ENCODE data around the gene UCP3. TPM values are rescaled to one million over a fixed set of nuclear protein-coding genes. Genes with fewer than 3 reads are reported as not detected.

Gene UCP3
- total RNA-seq, 1 donor from 2014 or later = 2.7 TPM

DNA sequence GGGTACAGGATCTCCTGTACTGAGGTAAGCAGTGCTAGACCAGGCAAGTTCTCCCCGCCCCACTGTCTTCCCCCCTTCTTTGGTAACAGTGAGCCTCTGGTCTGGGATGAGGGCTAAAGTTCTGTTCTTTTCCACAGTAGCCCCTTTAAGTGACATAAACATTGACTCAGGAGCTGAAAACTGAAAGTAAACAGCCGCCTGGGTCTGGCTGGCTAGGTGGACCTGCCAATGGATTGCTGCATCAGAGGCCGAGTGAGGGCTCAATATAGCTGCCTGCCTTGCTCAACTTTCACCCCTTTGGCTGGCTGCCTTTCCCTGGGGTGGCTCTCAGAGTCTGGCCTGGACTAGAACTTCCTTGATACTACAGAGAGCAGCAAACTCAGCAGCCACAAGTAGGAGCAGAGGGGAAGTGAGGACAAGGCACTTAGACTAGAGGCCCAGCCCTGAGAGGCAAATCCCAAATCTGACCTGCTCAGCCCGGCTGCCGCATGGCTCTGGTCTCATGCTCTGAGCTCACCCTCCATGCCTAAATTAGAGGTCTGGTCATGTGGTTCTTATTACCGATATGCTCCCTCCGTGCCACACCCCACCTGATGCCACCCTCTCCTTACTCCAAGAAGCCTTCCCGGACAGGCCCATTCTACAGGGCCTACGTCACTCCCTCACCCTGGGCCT, 9.6 kb upstream of the UCP3 start:
- intact Hi-C loops (cut with micrococcal nuclease) = no loop called here

DNA sequence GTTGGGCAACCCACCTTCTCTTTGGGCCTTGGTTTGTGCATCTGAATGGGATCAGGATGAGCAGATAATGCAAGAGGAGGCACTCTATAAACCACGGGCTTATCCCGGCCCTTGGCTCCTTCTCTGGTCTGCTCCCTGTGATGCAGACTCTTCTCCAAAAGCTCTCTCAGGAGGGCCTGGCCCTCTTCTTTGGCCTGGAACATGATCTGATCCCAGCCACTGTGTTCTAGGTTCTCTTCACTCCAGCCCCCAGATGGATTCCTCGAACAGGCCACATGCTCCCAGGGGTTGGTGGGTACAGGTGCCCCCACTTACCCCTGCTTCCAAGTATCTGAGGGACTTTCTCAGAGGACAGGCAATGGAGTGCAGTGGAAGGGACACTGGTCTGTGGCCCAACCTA, 8.7 kb upstream of the UCP3 start:
- intact Hi-C loops (cut with micrococcal nuclease) = no loop called here

DNA sequence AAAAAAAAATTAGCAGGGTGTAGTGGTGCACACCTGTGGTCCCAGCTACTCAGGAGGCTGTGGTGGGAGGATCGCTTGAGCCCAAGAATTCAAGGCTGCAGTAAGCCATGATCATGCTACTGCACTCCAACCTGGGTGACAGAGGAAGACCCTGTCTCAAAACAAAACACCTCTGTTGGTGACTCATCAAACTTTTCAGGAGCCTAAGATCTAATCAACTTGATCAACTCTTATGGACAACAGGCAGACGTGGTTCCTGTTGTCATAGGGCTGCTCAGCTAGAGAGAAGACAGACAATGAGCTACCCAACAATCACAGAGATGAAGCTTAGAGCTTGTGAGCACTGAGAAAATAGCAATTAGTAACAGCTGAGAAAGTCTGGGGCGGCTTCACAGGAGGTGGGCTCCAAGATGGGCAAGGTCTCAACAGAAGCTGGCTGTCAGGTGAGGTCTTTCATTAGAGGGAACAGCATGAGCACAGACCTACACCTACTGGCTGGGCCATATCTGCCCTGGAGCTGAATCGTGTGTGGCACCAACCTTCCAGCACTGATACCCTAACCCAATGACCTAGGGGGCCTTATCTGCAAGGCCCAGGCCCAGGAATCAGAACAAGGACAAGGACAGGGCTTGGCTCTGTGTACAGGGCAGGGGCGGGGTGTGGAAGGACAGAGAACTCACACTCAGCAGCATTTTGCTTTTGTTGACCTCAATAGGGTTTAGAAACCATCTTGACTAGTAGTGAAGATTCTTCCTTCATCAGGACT, 7.2 kb upstream of the UCP3 start:
- intact Hi-C loops (cut with micrococcal nuclease) = no loop called here

DNA sequence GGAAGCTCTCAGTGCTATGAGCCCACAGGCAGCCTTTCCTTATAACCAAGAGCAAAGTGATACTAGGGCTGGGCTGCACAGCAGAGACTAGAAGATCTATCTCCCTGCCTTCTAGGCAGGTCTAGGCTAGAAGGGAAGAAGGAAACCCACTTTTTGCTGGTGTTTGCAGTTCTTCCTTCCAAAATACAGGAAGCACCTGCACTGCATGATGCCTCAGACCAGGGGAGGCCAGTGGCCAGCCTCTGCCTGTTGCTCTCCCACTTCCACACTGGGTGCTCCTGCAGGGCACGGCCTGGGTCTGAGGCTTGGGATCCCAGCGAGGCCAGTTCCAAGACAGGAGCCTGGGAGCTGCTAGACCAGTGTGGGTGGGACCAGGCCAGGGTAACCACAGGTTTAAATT, 6.0 kb upstream of the UCP3 start:
- intact Hi-C loops (cut with micrococcal nuclease) = no loop called here

DNA sequence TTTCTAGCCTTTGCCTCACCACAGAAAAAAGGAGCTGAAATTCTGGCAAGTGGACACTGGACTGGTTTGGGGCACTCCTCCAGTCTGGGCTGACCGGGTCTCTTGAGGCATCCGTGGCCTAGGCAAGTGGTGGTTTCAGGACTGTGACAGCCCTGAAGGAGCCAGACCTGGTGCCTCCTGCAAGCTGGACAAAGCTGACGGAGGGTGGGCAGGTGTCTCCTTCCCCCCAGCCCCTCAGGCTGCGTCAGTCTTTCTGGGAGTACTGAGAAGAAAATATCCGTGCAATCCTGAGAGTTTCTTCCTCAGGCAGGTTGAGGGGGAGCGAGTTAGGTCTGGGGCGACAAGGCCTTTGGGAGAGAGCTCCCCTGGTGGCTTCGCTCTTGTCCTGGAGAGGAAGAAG, 4.3 kb upstream of the UCP3 start:
- intact Hi-C loops (cut with micrococcal nuclease) = no loop called here

DNA sequence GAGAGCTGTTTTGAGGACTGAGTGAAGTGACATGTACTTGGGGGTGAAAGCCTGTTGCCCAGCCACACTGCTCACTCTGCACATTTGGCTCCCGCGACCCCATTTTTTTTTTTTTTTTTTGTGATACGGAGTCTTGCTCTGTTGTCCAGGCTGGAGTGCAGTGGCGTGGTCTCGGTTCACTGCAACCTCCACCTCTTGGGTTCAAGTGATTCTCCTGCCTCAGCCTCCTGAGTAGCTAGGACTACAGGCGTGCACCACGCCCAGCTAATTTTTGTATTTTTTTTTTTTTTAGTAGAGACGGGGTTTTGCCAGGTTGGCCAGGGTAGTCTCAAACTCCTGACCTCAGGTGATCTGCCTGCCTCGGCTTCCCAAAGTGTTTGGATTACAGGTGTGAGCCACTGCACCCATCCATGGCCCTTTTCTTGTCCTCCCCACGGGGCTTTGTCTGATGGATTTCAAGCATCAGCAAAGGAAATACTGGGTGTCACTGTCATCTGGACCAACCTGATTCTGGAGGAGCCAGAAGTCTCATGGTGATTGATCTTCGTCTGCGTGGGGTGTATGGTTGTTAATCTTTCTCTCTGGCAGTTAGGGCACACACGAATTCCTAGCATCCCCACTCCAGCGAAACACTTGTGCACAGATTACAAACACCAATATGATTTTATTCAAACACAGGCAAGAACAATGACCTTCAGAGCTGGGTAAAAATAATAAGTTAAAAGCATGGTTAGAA, 3.4 kb upstream of the UCP3 start:
- intact Hi-C loops (cut with micrococcal nuclease) = no loop called here

DNA sequence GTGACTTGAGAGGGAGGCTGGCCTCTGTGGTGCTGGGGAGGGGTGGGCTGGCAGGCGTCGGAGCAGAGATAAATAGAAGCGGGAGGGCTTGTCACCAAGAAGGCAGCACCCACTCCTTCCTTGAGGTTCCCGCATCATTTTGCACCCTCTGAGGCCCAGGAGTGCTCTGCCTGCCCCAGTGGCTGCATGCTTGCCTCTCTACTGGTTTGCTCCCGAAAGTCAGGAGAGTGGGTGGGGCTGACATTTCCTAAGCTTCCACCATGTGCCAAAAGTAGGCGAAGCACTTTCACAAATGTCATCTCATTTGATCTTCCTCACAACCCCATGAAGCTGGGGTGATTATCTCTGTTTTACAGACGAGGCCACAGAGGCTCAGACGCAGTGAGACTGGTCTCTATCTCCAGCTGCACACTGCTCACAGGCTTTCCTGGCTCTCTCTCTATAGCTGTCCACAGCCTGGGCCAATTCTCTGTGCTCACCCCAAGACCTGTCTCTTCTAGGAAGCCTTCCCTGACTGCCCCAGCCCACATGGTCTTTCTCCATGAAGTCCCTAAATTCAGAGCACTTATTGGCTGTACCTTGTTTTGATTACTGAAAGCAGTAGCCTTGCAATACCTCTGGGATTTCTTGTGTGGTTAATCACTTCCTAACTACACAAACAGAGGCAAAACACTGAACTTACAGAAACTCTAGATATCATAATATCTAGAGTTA, 2.6 kb upstream of the UCP3 start:
- intact Hi-C loops (cut with micrococcal nuclease) = loop anchor here (1.0 kb wide), 2 partner anchors 16 to 31 kb away; no protein-coding TSS in a partner anchor

DNA sequence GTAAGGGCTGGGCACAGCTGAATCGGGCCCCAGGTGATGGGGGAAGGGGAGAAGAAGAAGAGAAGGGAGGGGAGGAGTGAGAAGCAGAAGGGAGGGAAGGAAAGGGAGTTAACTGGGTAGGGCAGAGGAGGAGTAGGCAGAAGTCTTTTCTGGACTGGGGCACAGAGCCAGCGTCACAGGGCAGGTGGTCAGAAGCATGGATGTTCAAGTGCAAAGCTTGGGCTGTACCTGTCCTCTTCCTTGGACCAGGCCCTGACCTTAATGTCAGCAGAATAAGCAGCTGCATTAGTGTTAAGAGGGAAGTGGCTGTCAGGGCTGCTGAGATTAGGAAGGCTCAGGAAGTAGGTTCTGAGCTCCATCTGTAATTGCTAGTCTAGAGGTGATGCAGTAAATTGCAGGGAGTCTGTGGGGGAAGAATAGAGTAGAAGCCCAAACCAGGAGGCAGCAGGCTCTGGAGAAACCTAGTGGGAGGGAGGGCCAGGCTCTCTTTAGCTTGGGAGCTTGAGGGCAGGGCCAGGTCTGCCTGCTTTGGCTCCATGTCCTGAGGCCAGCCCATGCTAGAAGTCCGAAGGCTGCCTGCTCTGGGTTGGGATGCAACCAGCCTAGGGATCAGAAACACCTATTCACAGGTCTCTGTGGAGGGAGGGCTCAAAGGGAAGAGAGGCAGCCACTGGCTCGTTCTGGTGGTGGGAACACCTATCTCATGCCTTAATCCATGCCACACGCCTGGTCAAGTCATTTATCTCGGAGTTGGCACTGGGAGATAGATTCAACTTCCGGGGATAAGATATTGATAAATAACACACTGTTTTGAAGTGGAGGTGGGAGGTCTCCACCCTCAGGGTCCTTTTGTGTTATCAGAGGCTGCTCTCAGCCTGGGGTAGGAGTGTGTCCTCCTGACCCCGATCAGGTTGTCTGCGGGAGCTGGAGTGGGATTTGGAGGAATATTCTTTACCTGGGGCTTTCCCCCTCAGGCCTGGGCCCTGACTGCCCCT, 1.7 kb upstream of the UCP3 start:
- intact Hi-C loops (cut with micrococcal nuclease) = loop anchor here (1.0 kb wide), 2 partner anchors 15 to 30 kb away; no protein-coding TSS in a partner anchor

DNA sequence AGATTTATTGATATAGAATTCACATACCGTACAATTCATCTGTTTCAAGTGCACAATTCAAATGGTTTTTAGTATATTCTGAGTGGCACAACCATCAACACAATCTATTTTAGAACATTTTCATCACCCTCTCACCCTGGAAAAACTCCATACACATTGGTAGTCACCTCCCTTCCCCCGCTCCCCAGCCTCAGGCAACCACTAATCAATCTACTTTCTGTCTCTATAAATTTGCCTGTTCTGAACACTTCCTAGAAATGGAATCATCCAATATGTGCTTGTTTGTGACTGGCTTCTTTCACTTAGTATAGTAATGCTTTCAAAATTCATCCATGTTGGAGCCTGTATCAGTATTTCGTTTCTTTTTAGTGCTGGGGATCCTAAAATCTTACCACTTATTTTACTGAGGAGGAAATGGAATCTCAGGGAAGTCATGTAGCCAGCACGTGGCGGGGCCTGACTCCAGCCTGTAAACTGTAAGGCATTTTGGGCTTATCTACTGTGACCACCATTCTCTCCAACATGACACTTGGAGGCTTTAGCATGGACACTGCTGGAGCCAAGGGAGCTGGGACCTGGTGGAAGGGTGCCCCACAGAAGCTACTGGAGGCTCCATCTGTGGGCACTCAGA, 905 bp upstream of the UCP3 start:
- intact Hi-C loops (cut with micrococcal nuclease) = loop anchor here (5.0 kb wide), 1 partner anchor 37 kb away; no protein-coding TSS in a partner anchor

DNA sequence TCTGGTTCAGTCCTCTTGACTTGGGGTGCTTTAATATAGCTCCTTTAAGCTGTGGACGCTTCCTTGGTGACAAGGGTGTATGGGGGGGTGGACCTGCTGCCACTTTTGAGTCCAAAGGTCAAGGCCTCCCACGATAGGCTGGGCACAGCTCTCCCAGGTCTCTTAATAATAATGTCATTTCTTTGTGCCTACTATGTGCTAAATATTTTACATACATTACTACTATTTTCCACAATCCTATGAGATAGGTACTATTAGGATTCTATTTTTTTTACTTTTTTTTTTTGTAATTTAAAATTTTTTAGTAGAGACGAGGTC, 304 bp upstream of the UCP3 start:
- intact Hi-C loops (cut with micrococcal nuclease) = loop anchor here (5.0 kb wide), 1 partner anchor 37 kb away; no protein-coding TSS in a partner anchor

DNA sequence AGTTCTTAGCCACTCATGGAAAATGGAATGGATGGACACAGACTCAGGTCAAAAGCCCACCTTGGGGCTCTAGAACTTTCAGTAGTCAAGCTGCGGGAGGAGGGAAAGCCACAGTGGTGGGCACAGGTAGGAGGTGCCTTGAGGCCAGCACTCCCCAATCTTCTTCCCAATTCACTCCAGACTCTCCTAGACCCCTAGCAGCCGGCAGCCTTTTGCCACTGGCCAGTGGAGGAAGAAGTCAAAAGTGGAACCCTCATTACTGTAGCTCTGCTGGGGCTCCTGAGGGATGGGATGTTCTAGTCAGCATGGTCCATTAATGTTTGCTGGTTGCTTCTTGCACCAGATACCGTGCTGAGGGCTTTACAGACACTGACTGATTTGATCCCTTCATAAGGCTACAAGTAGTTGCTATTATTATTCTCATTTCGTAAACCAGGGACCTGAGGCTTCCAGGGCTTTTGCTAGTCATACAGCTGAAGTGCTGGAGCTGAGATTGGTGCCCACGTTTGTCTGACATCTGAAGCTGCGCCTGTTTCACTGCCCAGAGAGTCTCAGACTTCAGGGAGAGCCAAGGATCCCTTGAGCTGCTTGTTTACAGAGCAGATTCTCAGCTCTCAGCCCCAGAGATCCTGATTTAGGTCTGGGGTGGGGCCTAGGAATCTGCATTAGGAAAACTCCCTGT, 1.1 kb downstream of the UCP3 start:
- intact Hi-C loops (cut with micrococcal nuclease) = loop anchor here (5.0 kb wide), 1 partner anchor 36 kb away; no protein-coding TSS in a partner anchor

DNA sequence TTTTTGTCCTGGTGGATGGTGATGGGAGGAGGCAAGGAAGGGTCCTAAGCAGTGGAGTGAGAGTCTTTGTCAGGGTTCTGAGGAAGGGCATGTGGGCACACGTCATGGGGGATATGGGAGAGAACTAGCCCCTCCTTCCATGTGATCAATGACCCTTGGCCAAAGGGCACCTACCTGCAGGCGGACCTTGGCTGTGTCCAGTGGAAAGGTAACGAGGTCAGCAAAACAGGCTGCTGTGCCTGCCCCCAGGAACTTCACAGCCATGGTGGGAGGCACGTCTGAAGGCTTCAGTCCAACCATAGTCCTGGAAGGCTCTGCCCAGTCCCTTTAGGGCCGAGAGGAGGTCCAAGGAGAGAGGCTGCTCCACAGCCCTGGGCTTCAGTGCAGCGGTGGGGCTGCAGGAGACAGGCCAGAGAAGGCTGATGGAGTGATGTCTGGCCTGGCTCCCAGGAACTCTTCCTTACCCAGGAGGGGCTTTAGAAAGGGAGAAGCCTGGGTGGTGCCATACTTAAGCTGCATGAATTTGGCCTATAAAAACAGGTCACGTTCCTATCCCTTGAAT, 2.1 kb downstream of the UCP3 start:
- intact Hi-C loops (cut with micrococcal nuclease) = loop anchor here (5.0 kb wide), 1 partner anchor 35 kb away; no protein-coding TSS in a partner anchor

DNA sequence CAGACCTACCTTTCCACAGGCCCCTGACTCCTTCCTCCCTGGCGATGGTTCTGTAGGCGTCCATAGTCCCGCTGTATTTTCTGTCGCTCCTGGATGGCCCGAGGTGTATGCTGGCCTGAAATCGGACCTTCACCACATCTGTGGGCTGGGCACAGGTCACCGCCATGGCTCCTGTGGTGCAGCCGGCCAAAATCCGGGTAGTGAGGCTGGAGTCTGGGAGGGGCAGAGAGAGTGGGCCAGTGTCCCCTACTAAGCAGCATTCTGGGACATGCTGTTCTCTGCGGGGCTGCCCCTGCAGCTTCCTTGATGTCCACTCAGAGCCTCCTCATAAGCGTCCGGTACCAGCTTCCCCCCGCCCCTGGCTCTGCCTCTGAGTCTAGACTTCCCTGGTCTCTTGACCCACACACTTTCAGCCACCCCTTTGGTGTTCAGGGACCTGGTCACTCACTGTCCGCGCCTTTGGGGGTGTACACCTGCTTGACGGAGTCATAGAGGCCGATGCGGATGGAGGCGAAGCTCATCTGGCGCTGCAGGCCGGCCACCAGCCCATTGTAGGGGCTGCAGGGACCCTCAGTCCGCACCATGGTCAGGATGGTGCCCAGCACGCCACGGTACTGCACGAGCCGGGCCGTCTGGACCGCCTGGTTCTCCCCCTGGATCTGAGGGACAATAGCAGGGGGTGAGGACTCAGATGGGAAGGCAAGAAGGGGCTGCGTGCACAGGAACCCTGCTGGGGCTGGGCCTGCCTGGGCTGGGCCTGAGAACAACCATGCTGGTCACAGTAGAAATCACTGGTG, 3.0 kb downstream of the UCP3 start:
- intact Hi-C loops (cut with micrococcal nuclease) = loop anchor here (1.0 to 5.0 kb wide), 2 partner anchors 11 to 34 kb away; no protein-coding TSS in a partner anchor

DNA sequence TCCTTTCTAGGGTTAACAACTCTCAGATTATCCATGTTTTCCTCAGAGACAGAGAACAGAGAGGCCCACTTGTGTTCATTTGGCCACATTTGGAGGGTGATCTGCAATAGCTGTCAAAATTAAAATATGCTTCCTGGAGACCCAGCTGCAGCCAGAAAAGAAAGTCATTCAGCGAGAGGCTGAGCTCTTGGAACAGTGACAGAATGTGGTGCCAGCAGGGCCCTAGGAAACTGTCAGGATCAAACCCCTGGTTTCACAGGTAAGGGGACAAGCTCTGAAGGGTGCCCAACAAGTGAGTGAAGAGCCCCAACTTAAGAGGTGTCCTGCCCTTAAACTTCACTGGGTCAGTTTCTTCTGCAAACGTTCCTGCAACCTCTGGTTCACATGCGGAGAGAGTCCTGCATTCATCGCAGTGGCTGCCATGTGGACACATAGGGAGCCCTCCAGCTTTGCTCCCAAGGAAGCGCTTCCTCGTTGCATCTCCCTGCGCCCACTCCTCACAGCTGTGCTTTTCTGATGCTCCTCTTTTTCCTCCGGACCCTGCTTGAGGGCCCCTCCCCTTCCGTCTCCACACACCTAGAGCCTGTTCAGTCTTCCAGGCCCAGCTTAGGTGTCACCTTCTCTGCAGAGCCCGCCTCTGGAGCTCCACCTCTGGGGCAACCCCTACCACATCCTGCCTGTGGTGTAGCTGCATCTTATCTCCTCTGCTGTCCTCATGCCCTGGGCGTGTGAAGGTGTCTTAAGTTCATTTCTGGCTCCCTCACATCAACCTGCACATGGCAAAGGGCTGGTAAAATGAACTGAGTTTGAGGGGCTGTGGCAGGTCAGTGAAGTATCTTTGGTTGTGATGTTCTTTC, 3.9 kb downstream of the UCP3 start:
- intact Hi-C loops (cut with micrococcal nuclease) = loop anchor here (1.0 to 5.0 kb wide), 2 partner anchors 10 to 33 kb away; no protein-coding TSS in a partner anchor

DNA sequence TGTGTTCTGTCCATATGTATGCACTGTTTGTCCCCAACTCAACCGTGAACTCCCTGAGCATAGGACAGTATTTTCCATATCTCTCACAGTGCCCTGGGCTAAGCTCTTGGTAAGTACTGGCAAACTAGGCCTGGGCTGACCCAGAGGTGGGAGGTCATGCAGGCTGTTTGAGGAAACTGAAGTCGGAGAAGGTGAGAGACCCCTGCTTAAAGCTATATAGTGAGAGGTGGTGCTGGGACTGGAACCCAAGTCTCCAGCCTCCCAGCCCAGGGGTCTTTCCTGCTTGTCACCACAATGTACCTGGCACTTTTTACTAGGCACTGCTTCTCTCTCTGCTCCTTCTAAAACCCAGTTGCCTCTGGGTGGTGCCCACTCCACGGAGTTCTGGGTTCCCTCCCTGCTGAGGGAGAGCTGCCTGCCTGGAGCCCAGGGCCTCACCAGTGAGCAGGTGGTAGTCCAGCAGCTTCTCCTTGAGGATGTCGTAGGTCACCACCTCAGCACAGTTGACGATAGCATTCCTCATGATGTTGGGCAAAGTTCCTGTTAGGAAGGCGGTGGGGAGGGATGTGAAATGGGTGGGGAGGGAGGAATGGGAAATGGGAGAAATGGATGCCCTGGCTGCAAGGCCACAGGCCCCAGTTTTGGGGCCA, 4.7 kb downstream of the UCP3 start:
- intact Hi-C loops (cut with micrococcal nuclease) = no loop called here

DNA sequence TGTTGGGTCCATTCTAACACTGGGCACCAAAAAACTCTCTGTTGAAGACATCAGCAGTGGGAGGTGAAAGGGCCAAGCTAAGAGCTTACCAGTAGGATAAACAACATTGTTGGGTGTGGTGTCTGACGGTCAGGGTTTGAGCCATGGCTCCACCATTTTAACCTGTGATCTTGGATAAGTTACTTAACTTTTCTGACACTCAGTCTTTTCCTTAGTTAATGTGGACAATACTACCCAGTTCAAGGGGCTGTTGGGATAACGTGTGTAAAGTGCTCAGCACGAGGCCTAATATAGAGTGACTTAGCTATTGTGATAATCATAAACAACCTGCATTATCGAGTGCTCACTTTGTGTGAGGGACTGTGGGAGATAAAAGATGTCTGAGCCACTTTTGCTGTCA, 6.1 kb downstream of the UCP3 start:
- intact Hi-C loops (cut with micrococcal nuclease) = no loop called here

Data from T-helper 2 cell treated with Interferon-gamma antibody and Interleukin-4, amounts not matched to agents 100 ng/mL and 5 ng/mL, for 36 hours (primary cell).